GM21723 (cell line): Measurements from ENCODE around the gene CACNA1H.
"Not testable (repeated sequence)": the region's sequence is repeated elsewhere in the genome, so short reads cannot be mapped to it uniquely, and the experiment has no call there.

Experiments used
- ATAC-seq: cut with Tn5 transposase; IDR thresholded peaks from one replicate; pipeline ENCODE4 v1.9.1; 2021; ENCODE audit warnings: mild to moderate bottlenecking, moderate library complexity; ENCODE audit not compliant: unreplicated experiment

Gene CACNA1H

GRCh38 chr16:1185460-1186207 is 32.7 kb downstream of the CACNA1H start:
- ATAC-seq: not testable (repeated sequence)

GRCh38 chr16:1188432-1189189 is 35.7 kb downstream of the CACNA1H start:
- no peak for ATAC-seq

GRCh38 chr16:1189455-1189854 is 36.5 kb downstream of the CACNA1H start:
- no peak for ATAC-seq

GRCh38 chr16:1190789-1191188 is 37.9 kb downstream of the CACNA1H start:
- not testable (repeated sequence) for ATAC-seq

GRCh38 chr16:1192384-1193073 is 39.6 kb downstream of the CACNA1H start:
- no peak for ATAC-seq

GRCh38 chr16:1193143-1193824 is 40.4 kb downstream of the CACNA1H start:
- ATAC-seq: no peak

- ATAC-seq: no peak
Measured at GRCh38 chr16:1193825-1194581, 41.1 kb downstream of the CACNA1H start.

GRCh38 chr16:1194665-1195392 is 41.9 kb downstream of the CACNA1H start:
- no peak for ATAC-seq

GRCh38 chr16:1195393-1195666 is 42.4 kb downstream of the CACNA1H start:
- no peak for ATAC-seq

GRCh38 chr16:1196494-1196893 is 43.6 kb downstream of the CACNA1H start:
- no peak for ATAC-seq

GRCh38 chr16:1197237-1197866 is 44.4 kb downstream of the CACNA1H start:
- ATAC-seq: no peak

- no peak for ATAC-seq
Measured at GRCh38 chr16:1198194-1198593, 45.3 kb downstream of the CACNA1H start.

GRCh38 chr16:1198671-1199346 is 45.9 kb downstream of the CACNA1H start:
- not testable (repeated sequence) for ATAC-seq

GRCh38 chr16:1199347-1200013 is 46.6 kb downstream of the CACNA1H start:
- no peak for ATAC-seq

GRCh38 chr16:1200014-1200627 is 47.2 kb downstream of the CACNA1H start:
- no peak for ATAC-seq

- no peak for ATAC-seq
Measured at GRCh38 chr16:1201444-1201843, 48.5 kb downstream of the CACNA1H start.

GRCh38 chr16:1202274-1202673 is 49.4 kb downstream of the CACNA1H start:
- no peak for ATAC-seq

GRCh38 chr16:1204933-1205332 is 52.0 kb downstream of the CACNA1H start:
- no peak for ATAC-seq
